Glomerular endothelial cell (primary cell): Measurements from ENCODE around the gene SAMM50. TPM values are rescaled to one million over a fixed set of nuclear protein-coding genes. Genes with fewer than 3 reads are reported as not detected.

Experiments used
- DNase-seq: peaks from one replicate; pipeline ENCODE4 v3.0.0-alpha.2; 2011; ENCODE audit warnings: low read depth, low spot score; ENCODE audit errors: extremely low read depth
- total RNA-seq: library from RNA; depleted of rRNA; stranded (reverse); fragments of >200 nt; gene quantifications from 2 replicates; pipeline ENCODE4 v1.2.3, GENCODE V29; 2015

The SAMM50 gene
- total RNA-seq, 1 donor from 2014 or later: 54.8 TPM

DNA sequence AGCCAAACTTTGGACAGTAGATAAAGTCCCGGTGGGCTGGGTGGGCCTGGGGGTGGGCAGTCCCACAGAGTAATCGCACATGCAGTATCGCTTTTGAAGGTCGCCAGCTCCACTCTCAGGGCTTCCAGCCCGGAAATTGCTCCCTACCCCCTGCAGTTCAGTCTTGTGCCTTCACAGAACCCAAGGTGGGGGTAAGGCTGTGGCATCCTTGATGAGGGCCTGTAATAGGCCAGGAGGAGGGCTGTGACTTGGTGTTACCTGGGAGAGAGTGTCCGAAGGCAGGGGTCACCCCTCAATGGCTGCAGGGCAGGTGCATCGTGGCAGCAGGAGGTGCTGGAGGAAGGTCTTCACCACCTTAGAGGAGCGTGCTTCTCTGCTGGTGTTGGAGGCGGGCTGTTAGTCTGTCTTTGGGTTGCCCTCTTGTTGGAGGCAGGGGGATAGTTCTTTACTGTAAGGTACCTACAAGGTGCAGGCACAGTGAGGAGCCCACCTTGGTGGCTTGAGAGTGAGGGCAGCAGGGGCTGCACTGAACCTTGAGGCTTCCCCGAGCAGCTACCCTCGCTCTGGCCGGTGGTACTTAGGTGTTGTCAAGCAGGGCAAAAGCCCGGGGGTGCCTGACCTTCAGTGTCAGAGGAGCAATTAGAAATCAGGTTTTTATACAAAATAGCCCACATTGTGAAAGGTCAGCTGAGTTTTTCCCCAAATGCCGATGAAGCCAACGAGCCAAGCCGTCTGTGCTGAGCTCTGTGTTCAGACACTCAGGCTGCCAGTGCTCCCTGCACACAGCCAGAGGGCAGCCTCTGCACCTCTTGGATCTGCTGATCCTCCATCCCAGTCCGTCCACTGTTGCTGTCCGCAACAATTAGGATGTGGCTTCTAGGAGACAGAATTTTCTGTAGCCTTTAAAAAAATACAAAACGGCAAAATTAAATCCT lies 21.9 kb downstream of the SAMM50 start:
- no peak for DNase-seq

DNA sequence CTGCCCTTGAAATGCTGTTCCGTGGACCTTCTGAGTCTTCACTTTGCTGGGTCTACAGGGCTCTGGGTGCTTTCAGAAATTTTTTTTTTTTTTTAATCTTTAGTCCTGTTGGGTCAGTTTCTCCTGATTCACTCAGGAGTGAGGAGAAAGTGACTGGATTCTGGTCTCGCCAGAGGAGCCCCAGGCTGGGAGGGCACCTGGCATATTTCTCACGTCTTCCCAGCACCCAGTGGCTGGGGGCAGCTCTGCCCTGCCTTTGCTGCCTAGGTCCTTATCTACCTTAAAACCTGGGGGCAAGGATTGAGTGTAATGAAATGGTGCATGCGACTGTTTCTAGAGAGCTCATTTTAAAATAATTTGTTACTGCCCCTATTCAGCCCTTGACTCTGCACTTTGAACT lies 23.3 kb downstream of the SAMM50 start:
- no peak for DNase-seq

DNA sequence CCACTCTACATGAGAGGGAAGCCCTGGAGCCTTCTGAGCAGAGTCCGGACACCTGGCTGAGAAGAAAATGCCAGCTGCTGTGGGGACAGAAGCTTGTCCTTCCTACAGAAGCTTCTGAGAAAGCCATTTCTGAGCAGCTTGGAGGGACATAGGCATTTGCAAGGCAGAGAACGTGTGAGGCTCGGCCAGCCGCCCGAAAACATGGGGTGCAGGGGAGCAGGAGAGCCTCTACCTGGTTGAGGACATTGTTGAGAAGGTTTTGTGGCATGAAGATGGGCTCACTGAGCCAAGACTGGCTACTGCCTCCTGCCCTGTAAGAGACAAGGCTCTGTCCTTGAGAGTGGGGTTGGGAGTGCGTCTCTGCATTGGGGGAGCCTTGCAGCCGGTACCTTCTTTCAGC lies 25.3 kb downstream of the SAMM50 start:
- DNase-seq: no peak

DNA sequence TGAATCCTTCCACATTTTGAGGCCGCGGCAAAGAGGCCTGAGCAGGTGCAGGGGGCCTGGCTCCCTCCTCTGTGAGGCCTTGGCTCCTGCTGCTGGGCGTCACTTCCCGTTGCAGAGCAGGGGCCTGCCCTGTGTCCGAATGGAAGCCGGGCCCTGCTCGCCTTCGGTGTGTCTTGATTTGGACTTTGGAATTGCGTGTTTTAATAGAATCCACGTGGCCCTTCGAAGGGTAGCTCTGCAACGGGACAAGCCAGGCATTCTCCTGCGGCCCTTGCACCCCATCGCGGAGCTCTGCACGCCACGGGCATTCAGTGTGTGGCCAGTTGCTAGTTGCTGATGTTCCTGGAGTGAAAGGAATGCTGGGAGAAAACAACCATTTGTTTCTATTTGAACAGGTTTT lies 25.8 kb downstream of the SAMM50 start:
- DNase-seq: no peak

DNA sequence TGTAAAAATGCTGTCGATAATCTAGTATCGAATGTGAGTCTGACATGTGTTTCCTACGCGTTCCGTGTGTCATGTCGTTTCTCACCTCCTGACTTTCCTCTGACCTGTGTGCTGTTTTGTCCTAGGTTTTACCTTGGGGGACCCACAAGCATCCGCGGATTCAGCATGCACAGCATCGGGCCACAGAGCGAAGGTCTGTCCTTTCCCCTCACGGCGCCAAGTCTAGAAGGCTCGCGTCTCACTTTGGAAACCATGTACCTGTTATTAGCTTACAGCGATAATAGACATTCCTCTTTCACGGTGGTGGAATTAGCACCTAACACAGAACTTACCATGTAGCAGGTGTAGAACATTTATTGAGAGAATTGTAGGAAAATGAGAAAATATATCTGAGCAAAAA lies 28.6 kb downstream of the SAMM50 start:
- DNase-seq: no peak

DNA sequence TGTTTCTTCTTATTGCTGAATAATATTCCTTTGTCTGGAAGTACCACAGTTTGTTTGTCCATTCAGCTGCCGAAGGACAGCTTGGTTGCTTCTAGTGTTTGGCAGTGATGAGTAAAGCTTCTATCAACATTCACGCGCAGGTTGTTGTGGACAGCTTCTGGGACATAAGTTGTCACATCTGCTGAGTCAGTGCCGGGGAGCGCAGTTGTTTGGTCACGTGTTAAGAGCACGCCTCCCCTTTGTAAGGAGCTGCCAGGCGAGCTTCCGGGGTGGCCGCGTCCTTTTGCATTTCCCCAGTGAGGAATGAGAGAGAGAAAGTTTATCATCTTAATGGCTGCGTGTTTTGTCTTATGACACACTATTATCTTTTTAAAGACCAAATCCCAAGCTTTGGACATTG lies 30.3 kb downstream of the SAMM50 start:
- DNase-seq: no peak

DNA sequence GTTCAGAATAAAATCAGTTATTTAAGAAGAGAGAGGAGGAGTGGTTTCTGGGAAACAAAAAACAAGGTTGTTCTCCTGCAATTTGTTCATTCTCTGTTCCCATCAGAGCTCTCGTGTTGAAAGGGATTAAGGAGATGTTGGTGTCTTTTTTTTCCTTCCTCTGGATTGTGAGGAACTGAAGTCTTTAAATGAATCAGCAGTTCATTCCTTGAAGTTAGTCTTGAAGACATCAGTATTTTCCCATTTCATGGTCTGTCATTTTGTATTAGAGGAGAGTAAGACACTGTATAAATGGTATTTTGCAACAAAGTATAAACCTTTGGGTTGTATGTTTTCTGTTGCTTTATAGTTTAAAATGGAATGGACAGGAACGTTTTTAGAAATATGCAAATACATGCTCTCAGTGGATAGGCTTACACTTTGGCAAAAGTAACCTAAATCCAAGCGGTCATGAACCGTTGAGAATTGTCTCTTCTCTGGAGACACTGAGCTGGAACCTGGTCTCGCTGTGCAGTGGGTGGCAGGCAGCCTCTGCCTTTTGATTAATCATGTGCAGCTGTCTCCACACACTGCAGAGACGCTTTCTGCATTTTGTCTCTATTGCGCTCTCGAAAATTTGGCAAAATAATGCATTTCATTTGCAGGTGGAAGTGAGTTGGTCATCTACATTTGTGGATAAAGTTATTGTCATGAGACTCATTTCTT lies 33.0 kb downstream of the SAMM50 start:
- DNase-seq: no peak

DNA sequence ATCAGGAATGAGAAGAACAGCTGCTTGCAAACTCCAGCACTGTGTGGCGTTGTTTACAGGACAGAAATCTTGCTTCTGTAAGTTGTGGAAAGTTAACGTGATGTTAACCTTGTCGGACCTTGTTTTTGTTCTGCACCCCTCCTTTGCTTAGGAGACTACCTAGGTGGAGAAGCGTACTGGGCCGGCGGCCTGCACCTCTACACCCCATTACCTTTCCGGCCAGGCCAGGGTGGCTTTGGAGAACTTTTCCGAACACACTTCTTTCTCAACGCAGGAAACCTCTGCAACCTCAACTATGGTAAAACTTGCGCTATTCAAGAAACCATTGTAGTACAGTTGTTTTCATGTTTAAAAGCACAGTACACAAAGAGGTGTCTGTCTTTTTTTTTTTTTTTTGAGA lies 33.7 kb downstream of the SAMM50 start:
- no peak for DNase-seq

DNA sequence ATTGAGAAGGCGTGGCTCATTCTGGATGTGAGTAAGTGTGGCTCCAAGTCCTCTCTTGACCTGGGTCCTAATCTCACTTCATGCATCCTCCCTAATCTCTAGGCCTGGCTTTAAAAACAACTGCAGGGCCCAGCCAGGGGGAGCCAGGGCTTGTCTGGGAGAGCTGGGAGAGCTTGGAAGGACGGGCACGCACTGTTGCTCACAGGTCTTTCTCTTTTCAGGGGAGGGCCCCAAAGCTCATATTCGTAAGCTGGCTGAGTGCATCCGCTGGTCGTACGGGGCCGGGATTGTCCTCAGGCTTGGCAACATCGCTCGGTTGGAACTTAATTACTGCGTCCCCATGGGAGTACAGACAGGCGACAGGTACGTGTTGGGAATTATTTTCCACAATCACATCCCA lies 34.8 kb downstream of the SAMM50 start:
- DNase-seq: no peak

DNA sequence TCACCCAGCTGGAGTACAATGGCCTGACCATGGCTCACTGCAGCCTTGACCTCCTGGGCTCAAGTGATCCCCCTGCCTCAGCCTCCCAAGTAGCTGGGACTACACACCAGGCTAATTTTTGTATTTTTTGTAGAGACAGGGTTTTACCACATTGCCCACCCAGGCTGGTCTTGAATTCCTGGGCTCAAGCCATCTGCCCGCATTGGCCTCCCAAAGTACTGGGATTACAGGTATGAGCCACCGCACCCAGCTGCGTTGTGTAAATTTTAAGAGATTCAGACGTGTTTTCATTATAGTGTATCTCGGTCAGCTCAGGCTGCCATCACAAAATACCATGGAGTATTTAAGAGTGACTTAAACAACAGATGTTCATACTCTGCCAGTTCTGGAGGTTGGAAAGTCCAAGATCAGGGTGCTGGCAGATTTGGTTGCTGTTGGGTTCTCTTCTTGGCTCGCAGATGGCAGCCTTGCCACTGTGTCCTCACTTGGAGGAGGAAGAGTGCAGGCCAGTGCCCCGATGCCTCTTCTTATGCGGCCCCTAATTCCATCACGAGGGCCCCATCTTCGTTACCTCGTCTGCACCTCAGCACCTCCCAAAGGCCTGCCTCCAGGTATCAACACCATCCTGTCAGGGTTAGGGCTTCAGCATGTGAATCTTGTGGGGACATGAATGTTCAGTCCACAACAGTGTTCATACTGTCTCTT lies 36.2 kb downstream of the SAMM50 start:
- DNase-seq: no peak

DNA sequence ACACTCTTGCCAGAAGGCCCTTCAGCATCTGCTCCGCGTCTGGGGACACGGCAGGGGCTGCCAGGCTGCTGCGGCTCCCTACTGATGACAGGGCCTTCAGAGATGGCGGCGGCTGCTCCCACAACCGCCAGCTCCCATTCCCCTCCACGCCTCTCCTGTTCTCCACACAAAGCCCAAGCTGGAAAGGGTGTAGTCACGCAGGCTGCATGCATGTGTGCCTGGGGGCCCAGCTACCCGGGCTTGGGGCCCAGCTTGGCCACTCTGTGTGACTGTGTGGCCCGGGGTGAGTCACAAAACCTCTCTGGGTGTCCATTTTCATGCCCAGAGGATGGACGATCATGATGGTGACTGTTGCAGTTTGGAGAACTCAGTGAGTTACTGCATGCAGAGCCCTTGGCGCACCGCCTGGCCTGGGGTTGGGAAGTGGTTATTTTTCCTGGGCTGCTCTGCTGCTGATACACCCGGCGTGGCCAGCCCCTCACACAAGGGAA lies 37.1 kb downstream of the SAMM50 start:
- DNase-seq: no peak

DNA sequence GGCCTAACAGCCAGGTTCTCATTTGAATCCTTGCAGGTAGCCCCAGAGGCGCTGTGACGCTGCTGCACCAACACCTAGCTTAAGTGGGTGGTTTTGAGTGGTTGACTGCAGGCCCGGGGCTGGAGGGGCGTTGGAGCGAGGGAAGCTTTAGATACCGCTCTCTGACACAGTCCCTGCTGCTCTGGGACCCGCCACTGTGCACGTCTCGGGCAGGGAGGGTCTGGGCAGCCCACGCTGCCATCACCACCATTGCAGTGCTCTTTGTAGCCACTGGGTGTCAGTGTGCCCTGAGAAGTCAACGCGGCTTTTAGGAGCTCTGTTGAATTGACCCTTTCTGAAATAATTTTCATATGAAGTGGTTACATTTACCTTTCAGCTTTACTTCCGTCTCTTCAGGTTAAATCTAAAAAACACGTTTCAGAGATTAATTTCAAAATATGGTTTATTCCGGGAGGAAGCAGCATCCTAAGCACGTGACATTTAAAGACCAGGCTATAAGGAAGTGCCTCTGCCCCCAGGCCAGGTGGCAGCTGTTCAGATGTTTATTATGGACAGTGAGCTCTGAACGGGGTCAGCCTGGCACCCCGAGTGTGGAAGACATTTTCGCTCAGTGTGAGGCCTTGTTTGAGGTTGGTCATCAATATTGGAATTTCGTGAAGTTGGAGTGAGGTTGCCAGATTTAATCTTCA lies 38.0 kb downstream of the SAMM50 start:
- DNase-seq: peak; percentile 29

DNA sequence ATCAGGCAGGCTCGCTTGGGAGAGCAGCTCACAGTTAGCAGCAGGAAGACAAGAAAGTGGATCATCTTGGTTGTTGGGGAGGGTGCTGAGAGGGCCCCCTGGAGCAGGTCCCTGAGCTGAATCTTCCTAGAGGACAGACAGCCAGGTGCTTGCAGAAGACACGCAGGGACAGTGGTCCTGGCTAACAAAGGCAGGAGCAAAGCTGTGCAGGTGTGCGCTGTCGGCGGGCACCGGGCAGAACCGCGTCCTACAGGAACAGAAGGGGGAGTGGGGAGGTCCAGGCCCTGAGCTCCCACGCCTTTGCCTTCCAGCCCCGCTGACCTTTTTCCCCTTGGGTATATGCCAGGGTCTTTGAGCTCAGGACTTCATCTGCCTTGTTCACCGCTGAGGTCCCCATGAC lies 38.8 kb downstream of the SAMM50 start:
- no peak for DNase-seq

DNA sequence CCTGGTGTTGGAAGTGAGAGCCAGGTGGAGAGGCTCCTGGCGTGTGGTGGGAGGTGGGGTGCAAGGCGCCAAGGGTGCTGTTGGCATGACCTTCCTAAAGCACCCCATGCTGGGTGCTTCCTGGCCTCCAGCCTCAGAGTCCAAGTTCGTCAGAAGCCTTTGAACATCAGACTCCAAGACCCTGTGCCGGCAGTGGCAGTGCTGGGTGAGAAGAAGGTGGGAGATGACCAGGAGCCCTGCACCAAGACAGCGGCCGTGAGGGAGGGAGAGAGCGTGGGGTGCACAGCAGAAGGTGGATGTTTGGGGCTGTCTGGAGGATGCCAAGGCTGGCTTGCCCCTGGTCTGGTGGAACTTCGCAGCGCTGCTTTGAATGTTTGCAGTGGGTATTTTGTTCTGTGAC lies 39.2 kb downstream of the SAMM50 start:
- no peak for DNase-seq

DNA sequence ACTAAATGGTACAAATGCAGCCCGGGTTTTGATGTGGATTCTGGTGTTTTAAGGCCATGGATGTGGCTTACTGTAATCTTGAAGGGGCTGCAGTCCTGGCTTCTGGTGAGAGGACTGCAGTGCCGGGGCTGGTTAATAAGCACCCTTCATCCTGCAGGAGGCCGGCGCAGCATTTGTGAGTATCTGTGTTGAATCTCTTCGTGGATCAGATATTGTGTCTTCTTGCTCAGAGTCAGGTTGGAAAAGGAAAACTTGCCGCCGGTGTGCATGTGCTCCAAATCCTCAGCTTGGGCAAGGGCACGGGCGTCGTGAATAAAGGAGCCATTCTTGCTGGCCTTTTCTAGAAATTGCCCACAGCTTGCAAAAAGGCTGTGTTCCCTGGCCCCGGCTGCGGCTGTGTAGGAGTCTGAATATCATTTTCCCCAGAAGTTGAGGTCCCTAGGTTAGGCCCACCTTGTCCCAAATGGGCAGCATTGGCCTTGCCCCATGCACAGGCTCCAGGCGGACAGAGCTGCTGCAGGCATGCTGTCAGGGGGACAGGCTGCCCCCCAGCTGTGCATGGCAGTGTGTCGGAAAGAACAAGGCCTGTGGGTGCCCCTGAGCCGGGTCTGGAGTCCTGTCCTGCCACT lies 39.9 kb downstream of the SAMM50 start:
- no peak for DNase-seq

DNA sequence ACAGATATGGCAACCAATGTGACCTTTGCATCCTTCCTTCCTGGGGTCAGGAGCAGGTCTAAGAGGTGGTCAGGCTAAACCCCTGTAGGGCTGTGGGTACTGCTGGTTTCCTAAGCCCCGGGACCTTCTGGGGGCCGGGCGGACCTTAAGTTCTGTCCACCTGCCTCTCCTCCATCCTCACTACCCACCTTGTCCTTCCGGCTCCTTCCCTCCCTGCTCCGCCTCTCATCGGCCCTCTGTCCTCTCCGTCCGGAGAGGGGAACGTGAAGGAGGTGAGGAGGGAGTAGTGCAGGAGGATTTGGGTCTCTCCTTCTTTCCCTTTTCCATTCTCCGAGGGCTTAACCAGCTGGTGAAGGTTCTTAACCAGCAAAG lies 40.5 kb downstream of the SAMM50 start:
- DNase-seq: no peak

DNA sequence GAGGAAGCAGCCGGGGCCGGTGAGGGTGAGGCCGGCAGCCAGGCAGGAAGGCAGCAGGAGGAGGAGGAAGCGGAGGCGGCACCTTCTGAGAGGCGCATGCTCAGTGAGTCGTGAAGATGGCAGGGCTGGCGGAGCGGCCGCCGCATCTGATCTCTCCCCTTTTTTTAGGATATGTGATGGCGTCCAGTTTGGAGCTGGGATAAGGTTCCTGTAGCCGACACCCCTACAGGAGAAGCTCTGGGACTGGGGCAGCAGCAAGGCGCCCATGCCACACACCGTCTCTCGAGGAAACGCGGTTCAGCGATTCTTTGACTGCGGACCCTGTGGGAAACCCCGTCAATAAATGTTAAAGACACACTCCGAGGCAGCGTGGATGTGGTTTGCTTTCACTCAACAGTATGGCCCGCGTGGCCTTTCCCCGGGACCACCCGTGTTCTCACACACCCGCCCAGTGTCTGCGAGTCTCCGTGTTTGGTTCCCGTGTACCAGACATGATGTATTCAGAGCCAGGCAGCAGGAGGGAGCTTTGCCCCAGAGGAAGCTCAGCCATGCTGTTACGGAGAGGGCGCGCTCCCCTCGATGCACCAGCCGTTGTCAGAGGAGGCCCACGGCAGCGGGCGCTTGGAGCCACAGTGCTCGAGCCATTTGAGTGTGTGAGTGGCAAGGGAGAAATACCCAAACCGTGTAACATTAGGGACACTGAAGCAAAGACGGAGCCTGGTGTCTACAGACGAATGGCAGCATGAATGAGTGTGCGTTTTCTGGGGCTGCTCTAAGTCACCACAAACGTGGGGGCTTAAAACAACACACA lies 41.1 kb downstream of the SAMM50 start:
- DNase-seq: no peak

DNA sequence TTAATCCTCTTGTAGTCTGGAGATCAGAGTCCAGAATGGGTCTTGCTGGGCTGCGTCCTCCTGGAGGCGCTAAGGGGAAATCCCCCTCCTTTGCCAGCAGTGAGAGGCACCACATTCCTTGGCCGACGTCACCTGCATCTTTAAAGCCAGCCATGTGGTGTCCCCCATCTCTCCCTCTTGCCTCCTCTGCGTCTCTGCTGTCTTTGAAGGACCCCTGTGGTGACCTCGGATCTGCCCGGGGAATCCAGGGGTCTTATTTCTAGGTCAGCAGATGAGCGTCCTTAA lies 41.7 kb downstream of the SAMM50 start:
- no peak for DNase-seq

DNA sequence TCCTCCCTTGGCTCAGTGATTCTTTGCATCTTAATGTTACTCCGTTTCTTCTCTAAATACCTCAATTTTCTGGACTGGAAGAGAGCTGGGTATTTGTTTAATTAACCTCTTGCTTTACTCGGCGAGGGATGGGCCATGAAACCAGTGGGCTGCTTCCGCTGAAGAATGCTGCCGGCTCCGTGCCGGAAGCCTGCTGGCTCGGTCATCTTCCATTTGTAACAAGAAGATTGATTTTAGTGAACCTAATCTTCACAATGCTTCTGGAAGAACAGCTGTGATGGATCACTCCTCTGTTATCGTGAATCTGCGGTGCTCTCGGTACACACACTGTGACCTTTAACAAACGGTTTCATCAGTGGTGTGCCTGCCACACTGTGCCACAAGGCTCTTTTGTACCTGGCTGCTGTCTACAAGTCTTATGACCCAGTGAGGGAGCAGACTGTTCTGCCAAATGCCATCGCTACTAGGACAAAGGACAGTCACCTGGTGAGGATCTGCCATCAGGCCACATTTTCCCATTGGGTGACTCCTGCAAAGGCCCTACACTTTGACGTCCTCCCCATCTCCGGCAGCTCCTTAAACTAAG lies 43.5 kb downstream of the SAMM50 start:
- no peak for DNase-seq
